GM18873 (cell line): ENCODE measurements around the gene XAGE1B.
"Not testable (repeated sequence)": the region's sequence is repeated elsewhere in the genome, so short reads cannot be mapped to it uniquely, and the experiment has no call there.

ENCODE experiments used
- ATAC-seq: cut with Tn5 transposase; IDR thresholded peaks from one replicate; pipeline ENCODE4 v1.9.1; 2021; ENCODE audit warnings: mild to moderate bottlenecking, moderate library complexity, moderate number of reproducible peaks; ENCODE audit not compliant: unreplicated experiment, low FRiP score

The XAGE1B gene

GRCh38 chrX:52516987-52517325 lies at the start of gene XAGE1B:
Gene XAGE1B, minus strand, starts transcription at chrX:52517063. Its CDS starts 1,536 bp downstream, at chrX:52515527.
- not testable (repeated sequence) for ATAC-seq

- ATAC-seq: no peak
These were observed 46.2 kb upstream of the XAGE1B start for GRCh38 chrX:52563105-52563504.

- no peak for ATAC-seq
These were observed 41.3 kb upstream of the XAGE1B start for GRCh38 chrX:52558140-52558539.

GRCh38 chrX:52556741-52557140 lies 39.9 kb upstream of the XAGE1B start:
- ATAC-seq: no peak

- ATAC-seq: no peak
These were observed 37.3 kb upstream of the XAGE1B start for GRCh38 chrX:52553995-52554642.

GRCh38 chrX:52548769-52549168 lies 31.9 kb upstream of the XAGE1B start:
- ATAC-seq: not testable (repeated sequence)

- ATAC-seq: no peak
These were observed 27.4 kb upstream of the XAGE1B start for GRCh38 chrX:52544147-52544840.

- ATAC-seq: no peak
These were observed 25.4 kb upstream of the XAGE1B start for GRCh38 chrX:52542311-52542710.

GRCh38 chrX:52541051-52541450 lies 24.2 kb upstream of the XAGE1B start:
- ATAC-seq: not testable (repeated sequence)

GRCh38 chrX:52516110-52516986 lies 515 bp downstream of the XAGE1B start:
- not testable (repeated sequence) for ATAC-seq

- not testable (repeated sequence) for ATAC-seq
These were observed 5.7 kb downstream of the XAGE1B start for GRCh38 chrX:52511126-52511525.

GRCh38 chrX:52509916-52510315 lies 6.9 kb downstream of the XAGE1B start:
- no peak for ATAC-seq

GRCh38 chrX:52507331-52507730 lies 9.5 kb downstream of the XAGE1B start:
- no peak for ATAC-seq

GRCh38 chrX:52504551-52504950 lies 12.3 kb downstream of the XAGE1B start:
- ATAC-seq: no peak

- not testable (repeated sequence) for ATAC-seq
These were observed 15.5 kb downstream of the XAGE1B start for GRCh38 chrX:52501362-52501761.

- ATAC-seq: not testable (repeated sequence)
These were observed 20.5 kb downstream of the XAGE1B start for GRCh38 chrX:52496419-52496772.

GRCh38 chrX:52495545-52496418 lies 21.1 kb downstream of the XAGE1B start, which contains the start of gene XAGE1A:
Gene XAGE1A, plus strand, starts transcription at chrX:52495808. Its CDS starts 1,554 bp downstream, at chrX:52497362.
- ATAC-seq: not testable (repeated sequence)

- ATAC-seq: not testable (repeated sequence)
These were observed 45.6 kb downstream of the XAGE1B start for GRCh38 chrX:52471301-52471700.
